Right cardiac atrium (tissue), 5 donors: ENCODE measurements around the gene PYGO2. TPM values are rescaled to one million over a fixed set of nuclear protein-coding genes. Genes with fewer than 3 reads are reported as not detected.

ENCODE experiments used
- ATAC-seq, 2 donors: fragments of 200-7000 bp; cut with Tn5 transposase; one replicate each; pipeline versions ENCODE4 v1.8.0 to v1.9.1; 2020; ENCODE audit warnings: moderate library complexity in 2 of 2, mild to moderate bottlenecking in 1 of 2
- DNase-seq, 3 donors: peaks; one replicate each; pipeline ENCODE4 v3.0.0-alpha.2; 2020
- H3K27ac ChIP-seq: one replicate; pipeline ENCODE4 v1.5.1; 2013; ENCODE audit warnings: mild to moderate bottlenecking, low read length, control low read depth, moderate library complexity
- H3K27me3 ChIP-seq: one replicate; pipeline ENCODE4 v1.6.1; 2013; ENCODE audit not compliant: control insufficient read depth, insufficient read depth
- H3K4me1 ChIP-seq: one replicate; pipeline ENCODE4 v1.6.1; 2013; ENCODE audit warnings: low read length; ENCODE audit not compliant: control insufficient read depth, insufficient read depth
- H3K4me3 ChIP-seq: one replicate; pipeline ENCODE4 v1.5.1; 2013; ENCODE audit warnings: low read length, control low read depth
- H3K9me3 ChIP-seq: one replicate; pipeline ENCODE4 v1.6.1; 2013; ENCODE audit warnings: low read length; ENCODE audit not compliant: control insufficient read depth
- WGBS: extraction: QIAGEN DNeasy Blood & Tissue Kit; methylation state at CpG from one replicate; pipeline ENCODE4 v1.1.7; 2013; 5-methylcytosine and 5-hydroxymethylcytosine counted together
- intact Hi-C, 4 donors: fragments of 100-400 bp; cut with DNase I; formaldehyde crosslinking; loops; one replicate each; pipeline versions ENCODE4 v1.11.0 to v1.14.0; 2022 to 2023
- polyA plus RNA-seq: library from polyadenylated mRNA; stranded (reverse); fragments of 200-250 nt; gene quantifications from one replicate; pipeline ENCODE4 v1.2.3, GENCODE V29; 2013
- total RNA-seq, 4 donors: library from RNA; stranded (reverse); fragmentation: NEBNext Ultra II Directional; extraction: Animal tissue kit (Norgen Biotek cat#: 25700); gene quantifications; one replicate each; pipeline ENCODE4 v1.2.1, GENCODE V29; 2021
- donor health status: healthy with polysubstance abuse.
- donor health status: DM: no; HTN: yes; CAD: no.
- donor health status: DM: no; HTN: no; CAD: no.
- donor health status: DM: no; HTN: yes; CAD: no; lungs with severe emphysema.
- donor health status: DM: yes; HTN: yes; CAD: no.

The PYGO2 gene
- total and polyA plus RNA-seq, 5 donors: 14.3 to 22.0 (median 18.5) TPM

DNA sequence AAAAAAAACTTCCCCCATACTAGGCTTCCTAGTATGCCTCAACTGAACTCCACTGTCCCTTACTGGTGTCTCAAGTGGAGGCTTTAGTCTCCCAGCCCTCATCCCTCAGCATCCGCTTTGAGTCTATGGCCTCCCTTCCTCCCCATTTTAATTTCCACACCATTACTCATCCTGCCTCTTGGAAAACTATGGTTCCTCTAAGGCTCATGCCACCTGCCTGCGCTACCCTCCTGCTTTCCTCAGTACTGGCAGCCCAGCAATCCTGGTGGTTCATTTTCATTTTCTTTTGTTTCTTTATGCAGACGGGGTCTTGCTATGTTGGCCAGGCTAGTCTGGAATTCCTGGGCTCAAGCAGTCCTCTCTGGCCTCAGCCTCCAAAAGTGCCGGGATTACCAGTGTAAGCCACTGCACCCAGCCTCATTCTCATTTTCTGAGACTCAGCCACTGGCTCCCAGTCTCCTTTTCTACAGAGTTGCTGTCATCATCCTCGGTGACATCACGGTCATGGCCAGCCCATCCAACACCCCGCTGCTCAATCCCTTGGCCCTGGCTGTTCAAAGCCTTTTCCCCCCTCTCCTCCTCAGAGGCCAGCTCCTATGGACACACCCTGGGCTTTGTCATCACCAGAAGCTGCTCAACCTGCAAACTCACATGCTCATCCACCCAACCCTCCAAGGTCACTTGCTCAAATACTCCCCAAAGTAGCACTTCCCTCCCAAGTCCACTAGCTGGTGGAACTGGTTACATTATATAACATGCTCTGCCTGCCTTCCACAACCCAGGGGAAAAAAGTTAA, 22.8 kb downstream of the PYGO2 start:
- intact Hi-C loops: no loop called here

DNA sequence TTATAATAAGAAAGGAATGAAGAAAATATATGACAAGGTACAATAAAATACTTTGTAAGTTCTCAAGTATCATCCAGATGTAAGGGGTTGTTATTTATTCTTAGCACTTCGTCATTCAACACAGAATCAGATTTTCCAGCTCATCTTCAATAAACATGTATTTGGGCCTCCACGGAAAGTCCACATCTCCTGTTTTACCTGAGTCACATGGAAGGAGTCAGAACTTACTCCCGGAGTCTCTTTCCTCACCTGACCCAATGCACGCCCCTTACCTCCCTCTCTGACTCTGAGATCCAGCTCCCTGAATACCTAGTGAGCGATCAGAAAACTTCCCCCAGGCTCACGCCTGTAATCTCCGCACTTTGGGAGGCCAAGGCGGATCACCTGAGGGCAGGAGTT, 23.6 kb downstream of the PYGO2 start:
- no peak for DNase-seq
- Histone ChIP-seq H3K27me3 (no peaks in the 10 kb centered on the region), H3K9me3 (no peaks in the 10 kb centered on the region), H3K27ac (peak overlapping the region; percentile 86), H3K4me3 (peak overlapping the region; percentile 74), H3K4me1 (peaks cover 9% of the 10 kb centered on the region)
- 75% methylated on average over 8 of the region's 8 CpGs for WGBS
- intact Hi-C loops: no loop called here
- ATAC-seq: no peak

More for the DNA sequence above, 22.8 kb downstream of the PYGO2 start:
- ATAC-seq: no peak
- H3K27ac ChIP-seq: peak overlapping the region; percentile 31
- WGBS: 93% methylated on average over 7 of the region's 7 CpGs
- no peak for DNase-seq
- no peaks in the 10 kb centered on the region for H3K9me3 ChIP-seq
- H3K27me3 ChIP-seq: no peaks in the 10 kb centered on the region
- peaks cover 9% of the 10 kb centered on the region for H3K4me1 ChIP-seq
- no peak overlapping the region for H3K4me3 ChIP-seq

DNA sequence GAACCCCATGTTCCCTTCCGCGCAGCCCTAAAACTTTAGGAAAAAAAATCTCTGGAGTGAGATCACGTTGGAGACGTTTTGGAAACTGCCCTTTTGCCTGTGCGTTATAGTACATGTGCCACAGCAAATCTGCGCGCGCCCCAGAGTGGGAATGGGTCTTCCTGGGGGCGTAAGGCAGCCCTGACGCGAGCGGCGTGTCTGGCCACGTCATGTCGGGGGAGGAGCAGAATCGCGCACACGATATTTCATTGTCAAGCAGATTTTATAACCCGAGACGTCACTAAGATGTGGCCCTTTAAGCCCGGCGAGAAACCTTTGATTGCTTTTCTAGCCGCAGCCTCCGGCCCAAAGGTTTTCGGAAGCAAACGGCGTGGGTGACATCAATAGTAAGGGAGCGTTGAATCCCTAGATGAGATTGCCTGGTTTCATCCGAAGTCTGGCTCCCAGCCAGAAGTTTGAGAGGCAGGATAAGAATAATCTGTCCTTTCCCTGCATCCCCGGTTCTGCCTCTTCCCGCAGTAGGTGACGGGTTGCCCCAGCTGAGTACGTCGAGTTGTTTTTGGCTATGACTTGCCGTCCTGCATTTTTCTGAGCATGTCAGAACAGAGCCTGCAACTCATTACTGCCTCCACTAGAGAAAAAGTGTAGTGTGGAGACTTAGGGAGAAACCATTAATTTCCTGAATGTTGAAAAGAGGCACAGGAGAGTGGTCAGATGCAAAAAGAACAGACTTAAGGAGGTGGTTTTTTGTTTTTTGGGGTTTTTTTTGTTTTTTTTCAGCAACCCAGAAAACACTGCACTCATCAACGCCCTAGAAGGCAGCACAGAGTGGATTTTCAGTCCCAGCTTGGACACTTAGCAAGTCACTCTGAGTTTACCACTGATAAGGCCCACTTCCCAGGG, 24.2 kb downstream of the PYGO2 start:
- Histone ChIP-seq H3K27me3 (no peaks in the 10 kb centered on the region), H3K4me1 (peaks cover 9% of the 10 kb centered on the region), H3K4me3 (peak overlapping the region; percentile 74), H3K27ac (peak overlapping the region; percentile 86), H3K9me3 (no peaks in the 10 kb centered on the region)
- peak; percentile 91 for ATAC-seq
- DNase-seq: peak; percentile 93 to 96 (median 96)
- under 1% methylated on average over 36 of the region's 36 CpGs for WGBS
- intact Hi-C loops: no loop called here

DNA sequence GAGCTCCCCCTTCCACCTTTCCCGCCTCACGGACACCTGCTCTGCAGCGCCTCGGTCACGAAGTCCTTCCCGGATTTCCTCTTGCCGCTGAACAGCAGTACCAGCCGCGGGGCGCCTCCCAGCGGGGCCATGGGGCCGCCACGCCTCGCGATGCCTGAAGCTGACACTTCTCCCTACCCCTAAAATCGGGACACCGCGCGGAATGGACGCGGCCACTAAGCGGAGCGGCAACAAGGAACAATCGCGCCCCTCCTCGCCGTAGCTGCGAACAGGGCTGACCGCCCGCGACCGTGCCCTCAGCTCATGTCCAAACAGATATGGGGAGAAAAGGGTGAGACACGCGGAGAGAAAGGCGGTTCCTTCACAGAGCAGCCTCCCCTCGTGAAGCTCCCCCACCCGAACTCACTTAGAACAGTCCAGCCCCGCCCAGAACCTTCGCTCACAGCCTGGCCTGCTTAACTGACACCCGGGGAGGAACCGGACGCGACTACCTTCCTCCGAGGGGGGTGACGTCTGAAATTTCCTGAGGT, 25.0 kb downstream of the PYGO2 start, which contains the start of gene PMVK:
Gene PMVK (minus strand): TSS at position 165 of the 530 bp plus-strand sequence. CDS start 34 bp downstream, at position 131.
- Histone ChIP-seq H3K4me1 (peaks cover 9% of the 10 kb centered on the region), H3K4me3 (peak within 1 kb of the TSS; percentile 74), H3K9me3 (no peaks in the 10 kb centered on the region), H3K27me3 (no peaks in the 10 kb centered on the region), H3K27ac (peak within 1 kb of the TSS; percentile 86)
- under 1% methylated on average over 45 of the region's 45 CpGs for WGBS
- intact Hi-C loops: no loop called here
- ATAC-seq: peak; percentile 95 to 96
- DNase-seq: peak; percentile 96 to 98 (median 97)

DNA sequence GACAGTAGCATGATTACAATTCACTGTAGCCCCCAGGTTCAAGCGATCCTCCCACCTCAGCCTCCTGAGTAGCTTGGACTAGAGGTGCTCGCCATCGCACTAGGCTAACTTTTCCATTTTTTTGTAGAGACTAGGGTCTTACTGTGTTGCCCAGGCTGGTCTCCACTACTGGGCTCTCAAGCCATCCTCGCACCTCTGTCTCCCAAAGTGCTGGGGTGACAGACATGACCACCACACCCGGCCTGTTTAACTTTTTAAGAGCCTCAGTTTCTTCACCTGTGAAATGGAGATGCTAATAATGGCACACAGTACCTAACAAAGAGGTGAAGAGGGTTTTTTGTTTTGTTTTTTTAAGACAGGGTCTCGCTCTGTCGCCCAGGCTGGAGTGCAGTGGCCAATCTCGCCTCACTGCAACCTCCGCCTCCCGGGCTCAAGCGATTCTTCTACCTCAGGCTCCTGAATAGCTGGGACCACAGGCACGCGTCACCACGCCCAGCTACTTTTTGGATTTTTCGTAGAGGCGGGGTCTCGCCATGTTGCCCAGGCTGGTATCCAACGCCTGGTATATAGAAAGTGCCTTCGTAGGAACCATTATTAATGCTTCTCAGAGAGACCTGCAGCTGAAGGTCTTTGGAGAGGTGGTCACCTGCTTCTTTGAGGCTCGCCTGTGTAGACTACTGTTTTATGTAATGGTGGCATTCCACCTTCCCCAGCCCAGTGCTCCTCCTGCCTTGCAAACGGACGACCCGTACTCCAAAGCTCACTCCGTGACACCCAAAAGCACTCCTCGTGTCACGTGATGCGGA, 25.6 kb downstream of the PYGO2 start:
- ATAC-seq (no peak), DNase-seq (no peak)
- peak overlapping the region; percentile 40 for H3K4me3 ChIP-seq
- 41% methylated on average over 27 of the region's 27 CpGs for WGBS
- H3K27me3 ChIP-seq: no peaks in the 10 kb centered on the region
- peaks cover 9% of the 10 kb centered on the region for H3K4me1 ChIP-seq
- intact Hi-C loops: no loop called here
- no peaks in the 10 kb centered on the region for H3K9me3 ChIP-seq
- peak overlapping the region; percentile 86 for H3K27ac ChIP-seq

DNA sequence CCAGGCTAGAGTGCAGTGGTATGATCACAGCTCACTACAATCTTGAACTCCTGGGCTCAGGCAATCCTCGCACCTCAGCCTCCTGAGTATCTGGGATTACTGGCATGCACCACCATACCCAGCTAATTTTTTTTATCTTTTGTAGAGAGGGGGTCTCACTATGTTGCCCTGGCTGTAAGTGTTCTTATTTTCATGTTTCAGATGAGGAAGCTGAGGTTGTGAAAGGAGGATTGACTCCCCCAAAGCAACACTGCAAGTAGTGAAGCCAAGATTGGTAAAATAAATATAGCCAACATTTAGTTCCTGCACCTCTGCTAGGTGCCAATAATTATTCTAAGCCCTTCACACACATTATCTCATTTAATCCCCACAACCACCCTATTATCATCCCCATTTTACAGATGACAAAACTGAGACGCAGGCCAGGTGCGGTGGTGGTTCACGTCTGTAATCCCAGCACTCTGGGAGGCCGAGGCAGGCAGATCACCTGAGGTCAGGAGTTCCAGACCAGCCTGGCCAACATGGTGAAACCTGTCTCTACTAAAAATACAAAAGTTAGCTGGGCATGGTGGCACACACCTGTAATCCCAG, 27.1 kb downstream of the PYGO2 start:
- Histone ChIP-seq H3K27me3 (no peaks in the 10 kb centered on the region), H3K9me3 (no peaks in the 10 kb centered on the region), H3K27ac (no peak overlapping the region), H3K4me1 (peaks cover 6% of the 10 kb centered on the region), H3K4me3 (no peak overlapping the region)
- 97% methylated on average over 5 of the region's 5 CpGs for WGBS
- DNase-seq (no peak), ATAC-seq (no peak)
- intact Hi-C loops: no loop called here

DNA sequence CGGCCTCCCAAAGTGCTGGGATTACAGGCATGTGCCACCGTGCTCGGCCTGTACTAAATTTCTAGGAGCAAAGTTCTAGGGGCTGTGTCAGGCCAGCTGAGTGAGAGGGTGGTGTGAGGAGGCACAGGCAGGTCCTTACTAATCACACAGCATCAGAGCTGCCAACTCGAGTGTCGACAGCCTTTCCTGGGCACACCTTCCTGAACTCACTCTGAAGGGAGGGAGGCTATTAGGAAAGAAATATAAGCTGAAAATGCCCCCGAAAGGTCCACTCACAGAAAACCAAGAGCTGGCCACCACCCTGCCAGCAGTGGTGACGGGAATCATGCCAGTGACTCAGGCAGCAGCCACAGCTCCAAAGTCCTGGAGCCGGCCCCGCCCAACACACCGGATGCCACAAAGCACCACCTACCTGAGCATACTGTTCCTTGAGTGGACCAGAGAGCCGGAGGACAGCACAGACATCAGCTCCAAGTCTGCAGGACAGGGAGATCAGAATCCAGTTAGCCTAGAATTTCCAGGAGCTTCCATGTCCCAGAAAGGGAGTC, 29.6 kb downstream of the PYGO2 start:
- intact Hi-C loops: no loop called here
- peaks cover 3% of the 10 kb centered on the region for H3K4me1 ChIP-seq
- DNase-seq (no peak), ATAC-seq (no peak)
- H3K4me3 ChIP-seq: no peak overlapping the region
- 78% methylated on average over 11 of the region's 11 CpGs for WGBS
- H3K27ac ChIP-seq: no peak overlapping the region
- H3K27me3 ChIP-seq: no peaks in the 10 kb centered on the region
- no peaks in the 10 kb centered on the region for H3K9me3 ChIP-seq

DNA sequence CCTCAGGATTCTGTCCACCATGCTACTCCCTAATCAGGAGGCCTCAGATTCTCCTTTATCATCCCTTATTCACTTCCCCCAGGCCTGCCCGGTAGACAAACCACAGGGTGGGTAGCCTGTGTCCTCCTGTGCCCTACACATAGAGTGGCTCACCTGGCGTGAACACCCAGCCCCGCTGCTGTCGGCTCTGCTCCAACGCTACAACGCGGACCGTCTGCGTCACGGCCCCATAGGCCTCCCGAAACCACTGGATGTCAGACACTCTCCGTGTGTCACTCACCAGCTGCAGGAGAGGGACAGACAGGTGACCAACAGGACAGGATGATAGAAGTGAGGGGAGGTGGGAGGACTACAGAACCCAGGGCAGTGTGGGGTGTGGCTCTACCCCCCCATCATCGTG, 35.4 kb downstream of the PYGO2 start:
- Histone ChIP-seq H3K4me3 (no peak overlapping the region), H3K9me3 (no peaks in the 10 kb centered on the region), H3K27me3 (no peaks in the 10 kb centered on the region), H3K27ac (no peak overlapping the region), H3K4me1 (no peaks in the 10 kb centered on the region)
- ATAC-seq (no peak), DNase-seq (no peak)
- intact Hi-C loops: no loop called here
- WGBS: 90% methylated on average over 13 of the region's 13 CpGs

DNA sequence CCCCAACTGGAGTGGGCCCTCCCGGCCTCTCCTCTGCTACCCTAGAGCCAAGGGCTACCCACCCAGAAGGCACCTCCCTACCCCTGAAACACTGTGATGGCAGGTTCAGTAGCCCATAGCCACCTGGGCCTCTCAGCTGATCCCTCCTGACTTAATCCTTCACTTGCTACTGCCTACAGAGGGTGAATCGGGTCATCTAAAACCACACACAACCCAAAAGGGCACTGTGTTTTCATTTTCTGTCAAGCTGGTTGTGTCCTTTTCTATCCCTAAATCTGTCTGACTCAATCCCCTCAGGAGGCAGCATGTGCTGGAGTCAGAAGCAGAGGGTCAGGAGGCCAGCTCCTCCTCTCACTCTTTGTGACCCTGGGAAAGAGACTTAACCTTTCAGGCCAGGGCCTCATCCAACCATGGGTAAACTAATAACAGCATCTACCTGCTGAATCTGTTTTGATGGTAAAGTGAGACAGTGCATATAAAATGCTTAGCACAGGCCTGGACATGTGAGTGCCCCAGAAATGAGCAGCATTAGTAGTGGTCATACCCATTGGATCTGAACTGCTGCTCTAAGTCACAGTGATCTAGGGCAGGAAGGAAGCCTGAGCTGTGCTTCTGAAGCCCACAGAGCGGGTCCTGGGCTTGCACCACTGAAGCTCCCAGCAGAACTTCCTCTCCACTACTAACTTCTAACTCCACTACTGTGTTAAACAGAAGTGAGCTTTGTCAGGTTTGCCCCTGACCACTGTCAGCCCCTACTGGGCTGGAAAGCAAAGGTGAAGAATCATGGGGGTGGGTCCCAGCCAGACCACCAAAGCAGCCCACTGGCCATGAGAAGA, 36.0 kb downstream of the PYGO2 start:
- no peaks in the 10 kb centered on the region for H3K4me1 ChIP-seq
- DNase-seq: no peak
- intact Hi-C loops: no loop called here
- no peaks in the 10 kb centered on the region for H3K27me3 ChIP-seq
- H3K27ac ChIP-seq: no peak overlapping the region
- H3K9me3 ChIP-seq: no peaks in the 10 kb centered on the region
- WGBS: 94% methylated on average over 3 of the region's 3 CpGs
- H3K4me3 ChIP-seq: no peak overlapping the region
- no peak for ATAC-seq
